Muscle layer of duodenum (tissue), 2 donors: Measurements from ENCODE around the gene C1QBP.
A peak's percentile ranks its signal among the peaks of the same experiment; 100 is the strongest.
"Not testable (repeated sequence)": the region's sequence is repeated elsewhere in the genome, so short reads cannot be mapped to it uniquely, and the experiment has no call there.

ENCODE experiments used
- H3K27ac ChIP-seq: one replicate; pipeline ENCODE4 v1.7.0; 2013; ENCODE audit warnings: mild to moderate bottlenecking, low read length
- H3K27me3 ChIP-seq: one replicate; pipeline ENCODE4 v1.7.0; 2013; ENCODE audit warnings: low read depth, mild to moderate bottlenecking, control low read depth, low read length
- H3K36me3 ChIP-seq, 2 donors: one replicate each; pipeline ENCODE4 v1.7.0; 2013; ENCODE audit warnings: low read length in 2 of 2, control low read depth in 1 of 2, mild to moderate bottlenecking in 1 of 2; ENCODE audit not compliant: insufficient read depth in 2 of 2, control insufficient read depth in 1 of 2
- H3K4me1 ChIP-seq, 2 donors: one replicate each; pipeline ENCODE4 v1.7.0; 2013; ENCODE audit warnings: low read length in 2 of 2, mild to moderate bottlenecking in 2 of 2, control low read depth in 1 of 2, moderate library complexity in 1 of 2; ENCODE audit not compliant: insufficient read depth in 2 of 2, control insufficient read depth in 1 of 2
- H3K4me3 ChIP-seq, 2 donors: one replicate each; pipeline ENCODE4 v1.7.0; 2013; ENCODE audit warnings: low read length in 2 of 2, low read depth in 1 of 2, mild to moderate bottlenecking in 1 of 2
- H3K9me3 ChIP-seq, 2 donors: one replicate each; pipeline ENCODE4 v1.7.0; 2013; ENCODE audit warnings: low read length in 2 of 2, control low read depth in 1 of 2, mild to moderate bottlenecking in 1 of 2; ENCODE audit not compliant: control insufficient read depth in 1 of 2
- donor health status: healthy.

The C1QBP gene

GRCh38 chr17:5431234-5431633, 7.7 kb downstream of the C1QBP start:
- H3K4me1 ChIP-seq, H3K9me3 ChIP-seq, H3K27me3 ChIP-seq, H3K4me3 ChIP-seq, H3K27ac ChIP-seq: not testable (repeated sequence)
- H3K36me3 ChIP-seq, result peaks cover 75 to 80% of the 10 kb centered on the region in 2 donors

DNA sequence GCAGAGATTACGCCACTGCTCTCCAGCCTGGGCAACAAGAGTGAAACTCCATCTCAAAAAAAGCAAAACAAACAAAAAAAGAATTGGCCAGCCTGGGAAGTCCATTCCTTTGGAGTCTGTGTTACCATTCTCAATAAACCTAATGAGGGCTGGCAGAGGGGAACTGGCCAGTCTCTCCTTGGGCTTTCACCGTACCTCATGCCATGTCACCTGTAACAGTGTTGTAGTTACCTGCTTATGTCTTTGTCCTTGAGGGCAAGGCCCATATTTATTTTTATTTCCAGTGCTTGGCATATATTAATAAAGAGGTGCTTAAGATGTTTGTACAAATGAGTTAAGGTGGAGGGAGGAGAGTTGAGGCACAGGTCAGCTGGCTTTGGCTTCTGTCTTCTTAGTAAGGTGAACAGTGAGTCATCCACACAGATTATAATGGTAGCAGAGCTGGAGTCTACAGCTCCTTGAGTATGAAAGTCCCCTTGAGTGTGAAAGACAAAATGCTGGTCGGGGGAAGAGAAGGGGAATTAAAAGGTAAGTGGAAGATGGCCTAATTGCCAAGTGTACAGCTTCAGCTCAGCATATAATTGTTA, 8.4 kb downstream of the C1QBP start:
- H3K9me3 ChIP-seq, result no peaks in the 10 kb centered on the region
- no peaks in the 10 kb centered on the region for H3K4me1 ChIP-seq
- H3K27me3 ChIP-seq, result no peaks in the 10 kb centered on the region
- peaks cover 79 to 86% of the 10 kb centered on the region in 2 donors for H3K36me3 ChIP-seq
- no peak overlapping the region for H3K27ac ChIP-seq
- H3K4me3 ChIP-seq, result no peak overlapping the region

- Histone ChIP-seq H3K9me3 (no peaks in the 10 kb centered on the region), H3K4me1 (no peaks in the 10 kb centered on the region), H3K4me3 (no peak overlapping the region), H3K27ac (no peak overlapping the region), H3K27me3 (no peaks in the 10 kb centered on the region), H3K36me3 (peaks cover 78 to 88% of the 10 kb centered on the region in 2 donors)
Observed at GRCh38 chr17:5429191-5429887, 9.6 kb downstream of the C1QBP start.

- Histone ChIP-seq H3K4me1 (peaks cover 0 to 8% of the 10 kb centered on the region in 2 donors), H3K27ac (no peak overlapping the region), H3K4me3 (no peak overlapping the region), H3K9me3 (no peaks in the 10 kb centered on the region), H3K36me3 (peaks cover 56 to 75% of the 10 kb centered on the region in 2 donors), H3K27me3 (no peaks in the 10 kb centered on the region)
Observed at GRCh38 chr17:5425826-5426225, 13.1 kb downstream of the C1QBP start.

- peaks cover 50 to 70% of the 10 kb centered on the region in 2 donors for H3K36me3 ChIP-seq
- no peaks in the 10 kb centered on the region for H3K27me3 ChIP-seq
- H3K27ac ChIP-seq, result no peak overlapping the region
- no peaks in the 10 kb centered on the region for H3K9me3 ChIP-seq
- peaks cover 0 to 11% of the 10 kb centered on the region in 2 donors for H3K4me1 ChIP-seq
- H3K4me3 ChIP-seq, result no peak overlapping the region
Observed at GRCh38 chr17:5424909-5425308, 14.0 kb downstream of the C1QBP start.

- Histone ChIP-seq H3K9me3 (no peaks in the 10 kb centered on the region), H3K4me1 (peaks cover 0 to 21% of the 10 kb centered on the region in 2 donors), H3K36me3 (peaks cover 29 to 50% of the 10 kb centered on the region in 2 donors), H3K27me3 (no peaks in the 10 kb centered on the region), H3K27ac (no peak overlapping the region), H3K4me3 (no peak overlapping the region)
Observed at GRCh38 chr17:5422505-5422904, 16.4 kb downstream of the C1QBP start.

GRCh38 chr17:5419959-5420653, 18.8 kb downstream of the C1QBP start, which contains the start of gene RPAIN:
RPAIN (plus strand) TSS chr17:5420182; CDS start chr17:5420211, 29 bp downstream.
- Histone ChIP-seq H3K4me3 (peak within 1 kb of the TSS; percentile 86 to 98), H3K27ac (peak within 1 kb of the TSS; percentile 96), H3K4me1 (peaks cover 0 to 25% of the 10 kb centered on the region in 2 donors), H3K9me3 (no peaks in the 10 kb centered on the region), H3K27me3 (no peaks in the 10 kb centered on the region), H3K36me3 (peaks cover 23 to 39% of the 10 kb centered on the region in 2 donors)

- Histone ChIP-seq H3K36me3 (peaks cover 18 to 34% of the 10 kb centered on the region in 2 donors), H3K4me1 (peaks cover 0 to 25% of the 10 kb centered on the region in 2 donors), H3K27ac (peak within 1 kb of the TSS; percentile 96), H3K27me3 (no peaks in the 10 kb centered on the region), H3K4me3 (peak within 1 kb of the TSS; percentile 86 to 98), H3K9me3 (no peaks in the 10 kb centered on the region)
Observed at GRCh38 chr17:5419356-5419958, 19.5 kb downstream of the C1QBP start, which contains the start of gene NUP88. NUP88 (minus strand) TSS chr17:5419662; CDS start chr17:5419650, 12 bp downstream.

DNA sequence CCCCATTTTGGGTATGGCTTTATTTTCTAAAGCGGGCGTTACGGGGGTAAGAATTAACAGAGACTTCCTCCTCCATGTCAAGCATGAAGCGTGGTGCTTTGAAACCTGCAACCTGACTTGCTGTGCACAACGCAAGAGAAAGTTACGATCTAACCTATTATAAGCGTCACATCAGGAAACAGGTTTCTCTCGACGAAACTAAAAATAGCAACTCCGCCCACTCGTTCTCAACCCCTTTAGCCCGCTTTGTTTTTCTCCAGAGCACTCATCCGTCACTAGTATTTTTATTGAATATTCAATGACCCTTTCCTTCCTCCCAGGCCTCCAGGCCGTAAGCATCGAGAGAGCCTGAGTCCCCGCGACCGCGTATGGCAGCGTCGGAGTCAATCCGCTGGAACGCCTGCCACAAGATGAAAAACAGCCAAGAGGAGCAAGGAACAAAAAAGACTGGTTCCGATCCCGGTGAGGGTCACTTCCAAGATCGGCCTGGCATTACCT, 20.0 kb downstream of the C1QBP start:
- H3K4me1 ChIP-seq, result peaks cover 0 to 25% of the 10 kb centered on the region in 2 donors
- H3K27ac ChIP-seq, result peak overlapping the region; percentile 96
- H3K27me3 ChIP-seq, result no peaks in the 10 kb centered on the region
- peak overlapping the region; percentile 86 to 98 for H3K4me3 ChIP-seq
- H3K9me3 ChIP-seq, result no peaks in the 10 kb centered on the region
- H3K36me3 ChIP-seq, result peaks cover 21 to 34% of the 10 kb centered on the region in 2 donors

DNA sequence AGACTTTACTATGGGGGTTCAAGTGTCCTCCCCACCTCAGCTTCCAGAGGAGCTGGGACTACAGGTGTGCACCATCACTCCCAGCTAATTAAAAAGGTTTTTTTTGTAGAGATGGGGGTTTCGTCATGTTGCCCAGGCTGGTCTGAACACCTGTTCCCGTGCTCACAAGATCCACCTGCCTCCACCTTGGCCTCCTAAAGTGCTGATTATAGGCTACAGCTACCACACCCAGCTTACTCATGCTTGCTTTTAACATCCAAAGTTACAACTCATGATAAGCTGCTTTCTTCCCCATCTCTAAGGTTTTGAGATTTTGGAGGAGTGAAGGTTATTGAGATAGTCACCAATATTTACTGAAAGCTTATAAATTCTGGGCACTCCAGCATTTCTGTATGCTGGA, 22.1 kb downstream of the C1QBP start:
- no peaks in the 10 kb centered on the region for H3K9me3 ChIP-seq
- H3K27ac ChIP-seq, result no peak overlapping the region
- no peak overlapping the region for H3K4me3 ChIP-seq

GRCh38 chr17:5413682-5414081, 25.3 kb downstream of the C1QBP start:
- H3K9me3 ChIP-seq, result no peaks in the 10 kb centered on the region
- H3K4me1 ChIP-seq, result peaks cover 0 to 11% of the 10 kb centered on the region in 2 donors
- H3K27me3 ChIP-seq, result no peaks in the 10 kb centered on the region
- peaks cover 49 to 53% of the 10 kb centered on the region in 2 donors for H3K36me3 ChIP-seq
- no peak overlapping the region for H3K4me3 ChIP-seq
- H3K27ac ChIP-seq, result no peak overlapping the region

More for the DNA sequence above, 22.1 kb downstream of the C1QBP start:
- Histone ChIP-seq H3K36me3 (peaks cover 33 to 37% of the 10 kb centered on the region in 2 donors), H3K27me3 (no peaks in the 10 kb centered on the region), H3K4me1 (peaks cover 0 to 25% of the 10 kb centered on the region in 2 donors)
